HG03045 (cell line): Measurements from ENCODE around the gene CSF3.
"Not testable (repeated sequence)": the region's sequence is repeated elsewhere in the genome, so short reads cannot be mapped to it uniquely, and the experiment has no call there.

Source experiments
- ATAC-seq: cut with Tn5 transposase; IDR thresholded peaks from one replicate; pipeline ENCODE4 v1.9.1; 2021; ENCODE audit warnings: mild to moderate bottlenecking, moderate library complexity; ENCODE audit not compliant: unreplicated experiment

Gene CSF3

DNA sequence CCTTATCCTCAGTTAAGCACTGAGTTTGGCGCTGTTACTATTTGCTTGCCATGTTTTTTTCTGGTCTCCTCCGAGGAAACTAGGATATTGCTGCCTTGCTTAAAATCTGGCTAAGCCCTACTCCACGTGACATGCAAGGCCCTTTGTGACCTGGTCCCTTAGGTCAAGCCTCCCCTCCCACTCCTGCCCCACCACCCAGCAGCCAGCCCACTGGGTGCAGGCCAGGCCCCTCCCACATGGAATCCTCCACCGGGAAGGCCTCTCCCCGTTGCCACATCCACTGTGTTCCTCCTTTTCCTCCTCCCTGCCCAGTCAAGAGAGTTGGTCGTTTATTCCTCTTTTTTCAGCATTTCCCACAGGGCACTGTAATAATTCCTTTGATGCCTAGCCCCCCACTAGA is 18.4 kb upstream of the CSF3 start:
- no peak for ATAC-seq

DNA sequence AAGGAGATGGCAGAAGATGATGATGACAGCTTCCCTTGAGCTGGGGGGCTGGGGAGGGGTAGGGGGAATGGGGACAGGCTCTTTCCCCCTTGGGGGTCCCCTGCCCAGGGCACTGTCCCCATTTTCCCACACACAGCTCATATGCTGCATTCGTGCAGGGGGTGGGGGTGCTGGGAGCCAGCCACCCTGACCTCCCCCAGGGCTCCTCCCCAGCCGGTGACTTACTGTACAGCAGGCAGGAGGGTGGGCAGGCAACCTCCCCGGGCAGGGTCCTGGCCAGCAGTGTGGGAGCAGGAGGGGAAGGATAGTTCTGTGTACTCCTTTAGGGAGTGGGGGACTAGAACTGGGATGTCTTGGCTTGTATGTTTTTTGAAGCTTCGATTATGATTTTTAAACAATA is 17.7 kb upstream of the CSF3 start:
- no peak for ATAC-seq

DNA sequence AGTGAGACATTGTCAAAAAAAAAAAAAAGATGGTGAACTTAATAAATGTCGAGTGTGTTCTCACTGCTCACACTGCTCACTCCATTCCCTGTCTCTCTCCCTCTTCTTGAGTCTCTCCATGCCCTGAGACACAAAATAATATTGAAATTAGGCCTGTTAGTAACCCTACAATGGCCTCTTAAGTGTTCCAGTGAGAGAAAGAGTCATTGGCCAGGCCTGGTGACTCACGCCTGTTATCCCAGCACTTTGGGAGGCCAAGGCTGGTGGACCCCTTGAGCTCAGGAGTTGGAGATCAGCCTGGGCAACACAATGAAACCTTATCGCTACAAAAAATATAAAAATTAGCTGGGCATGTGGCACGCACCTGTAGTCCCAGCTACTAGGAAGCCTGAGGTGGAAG is 16.2 kb upstream of the CSF3 start:
- no peak for ATAC-seq

DNA sequence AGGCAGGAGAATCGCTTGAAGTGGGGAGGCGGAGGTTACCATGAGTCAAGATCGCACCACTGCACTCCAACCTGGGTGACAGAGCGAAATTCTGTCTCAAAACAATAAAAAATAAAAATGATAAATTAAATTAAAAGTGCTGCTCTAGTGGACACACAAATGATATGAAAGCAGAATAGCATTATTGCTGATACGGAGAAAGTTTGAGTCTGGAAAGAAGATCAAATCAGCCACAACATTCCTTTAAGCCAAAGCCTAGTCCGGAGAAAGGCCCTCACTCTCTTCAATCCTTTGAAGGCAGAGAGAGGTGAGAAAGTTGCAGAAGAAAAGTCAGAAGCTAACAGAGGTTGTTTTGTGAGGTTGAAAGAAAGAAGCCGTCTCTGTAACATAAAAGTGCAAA is 15.1 kb upstream of the CSF3 start:
- no peak for ATAC-seq

DNA sequence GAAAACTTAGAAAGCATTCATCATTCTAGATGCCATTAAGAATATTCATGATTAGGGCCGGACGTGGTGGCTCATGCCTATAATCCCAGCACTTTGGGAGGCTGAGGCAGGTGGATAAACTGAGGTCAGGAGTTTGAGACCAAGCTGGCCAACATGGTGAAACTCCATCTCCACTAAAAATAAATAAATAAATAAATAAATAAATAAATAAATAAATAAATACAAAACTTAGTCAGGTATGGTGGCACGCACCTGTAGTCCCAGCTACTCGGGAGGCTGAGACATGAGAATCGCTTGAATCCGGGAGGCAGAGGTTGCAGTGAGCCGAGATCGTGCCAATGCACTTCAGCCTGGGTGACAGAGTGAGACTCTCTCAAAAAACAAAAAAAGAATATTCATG is 13.9 kb upstream of the CSF3 start:
- ATAC-seq = not testable (repeated sequence)

DNA sequence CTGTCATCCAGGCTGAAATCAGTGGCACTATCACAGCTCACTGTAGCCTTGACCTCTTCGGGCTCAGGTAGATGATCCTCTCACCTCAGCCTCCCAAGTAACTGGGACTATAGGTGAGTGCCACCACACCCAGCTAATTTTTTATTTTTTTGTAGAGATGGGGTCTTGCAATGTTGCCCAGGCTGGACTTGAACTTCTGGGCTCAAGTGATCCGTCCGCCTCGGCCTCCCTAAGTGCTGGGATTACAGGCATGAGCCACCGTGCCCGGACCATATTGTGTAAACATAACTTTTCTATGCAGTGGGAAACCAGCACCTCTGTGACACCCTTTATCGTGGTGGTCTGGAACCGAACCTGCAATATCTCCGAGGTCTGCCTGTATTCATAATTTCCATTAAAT is 11.2 kb upstream of the CSF3 start:
- no peak for ATAC-seq

DNA sequence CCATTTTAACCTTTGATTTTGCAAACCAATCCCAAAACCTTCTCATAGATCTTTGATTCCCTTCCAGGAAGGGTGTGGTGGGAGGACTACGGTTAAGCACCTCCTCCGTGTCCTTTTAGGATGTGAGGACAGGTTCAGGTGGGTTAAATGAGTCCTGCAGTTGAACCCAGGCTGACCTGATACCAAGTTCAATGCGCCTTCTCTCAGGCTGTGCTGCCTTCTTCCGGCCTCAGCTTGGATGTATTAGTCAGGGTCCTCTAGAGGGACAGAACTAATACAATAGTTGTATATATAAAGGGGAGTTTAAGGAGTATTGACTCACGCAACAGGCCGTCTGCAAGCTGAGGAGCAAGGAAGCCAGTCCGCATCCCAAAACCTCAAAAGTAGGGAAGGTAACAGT is 10.5 kb upstream of the CSF3 start:
- ATAC-seq = no peak

DNA sequence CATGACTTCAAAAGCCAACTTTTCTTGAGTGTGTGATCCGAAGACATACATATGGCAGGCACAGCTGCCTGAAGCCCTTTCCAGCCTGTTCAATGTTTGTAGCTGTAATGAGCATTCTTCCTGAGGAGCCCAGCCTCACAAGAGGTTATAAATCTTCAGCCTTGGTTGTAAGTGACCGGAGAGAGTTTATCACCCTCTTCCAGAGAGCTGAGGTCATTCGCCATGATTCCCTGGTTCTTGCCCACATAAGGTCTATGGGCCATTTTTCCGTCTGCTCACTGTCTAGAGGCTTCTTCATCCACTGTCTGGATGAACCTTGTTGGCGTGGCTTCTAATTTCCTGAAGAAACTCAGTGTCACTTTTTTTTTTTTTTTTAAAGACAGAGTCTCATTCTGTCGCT is 9.7 kb upstream of the CSF3 start:
- ATAC-seq = no peak

DNA sequence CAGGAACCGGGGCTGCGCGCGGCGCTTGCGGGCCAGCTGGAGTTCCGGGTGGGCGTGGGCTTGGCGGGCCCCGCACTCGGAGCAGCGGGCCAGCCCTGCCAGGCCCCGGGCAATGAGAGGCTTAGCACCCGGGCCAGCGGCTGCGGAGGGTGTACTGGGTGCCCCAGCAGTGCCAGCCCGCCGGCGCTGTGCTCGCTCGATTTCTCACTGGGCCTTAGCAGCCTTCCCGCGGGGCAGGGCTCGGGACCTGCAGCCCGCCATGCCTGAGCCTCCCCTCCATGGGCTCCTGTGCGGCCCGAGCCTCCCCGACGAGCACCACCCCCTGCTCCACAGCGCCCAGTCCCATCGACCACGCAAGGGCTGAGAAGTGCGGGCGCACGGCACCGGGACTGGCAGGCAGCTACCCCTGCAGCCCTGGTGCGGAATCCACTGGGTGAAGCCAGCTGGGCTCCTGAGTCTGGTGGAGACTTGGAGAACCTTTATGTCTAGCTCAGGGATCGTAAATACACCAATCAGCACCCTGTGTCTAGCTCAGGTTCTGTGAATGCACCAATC is 4.2 kb upstream of the CSF3 start:
- ATAC-seq = not testable (repeated sequence)

DNA sequence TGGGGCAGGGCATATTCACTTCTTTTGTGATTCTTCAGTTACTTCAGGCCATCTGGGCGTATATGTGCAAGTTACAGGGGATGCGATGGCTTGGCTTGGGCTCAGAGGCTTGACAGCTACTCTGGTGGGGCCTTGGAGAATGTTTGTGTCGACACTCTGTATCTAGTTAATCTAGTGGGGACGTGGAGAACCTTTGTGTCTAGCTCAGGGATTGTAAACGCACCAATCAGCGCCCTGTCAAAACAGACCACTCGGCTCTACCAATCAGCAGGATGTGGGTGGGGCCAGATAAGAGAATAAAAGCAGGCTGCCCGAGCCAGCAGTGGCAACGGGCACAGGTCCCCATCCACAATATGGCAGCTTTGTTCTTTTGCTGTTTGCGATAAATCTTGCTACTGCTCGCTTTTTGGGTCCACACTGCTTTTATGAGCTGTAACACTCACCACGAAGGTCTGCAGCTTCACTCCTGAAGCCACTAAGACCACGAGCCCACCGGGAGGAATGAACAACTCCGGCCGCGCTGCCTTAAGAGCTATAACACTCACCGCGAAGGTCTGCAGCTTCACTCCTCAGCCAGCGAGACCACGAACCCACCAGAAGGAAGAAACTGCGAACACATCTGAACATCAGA is 3.1 kb upstream of the CSF3 start:
- ATAC-seq = not testable (repeated sequence)

DNA sequence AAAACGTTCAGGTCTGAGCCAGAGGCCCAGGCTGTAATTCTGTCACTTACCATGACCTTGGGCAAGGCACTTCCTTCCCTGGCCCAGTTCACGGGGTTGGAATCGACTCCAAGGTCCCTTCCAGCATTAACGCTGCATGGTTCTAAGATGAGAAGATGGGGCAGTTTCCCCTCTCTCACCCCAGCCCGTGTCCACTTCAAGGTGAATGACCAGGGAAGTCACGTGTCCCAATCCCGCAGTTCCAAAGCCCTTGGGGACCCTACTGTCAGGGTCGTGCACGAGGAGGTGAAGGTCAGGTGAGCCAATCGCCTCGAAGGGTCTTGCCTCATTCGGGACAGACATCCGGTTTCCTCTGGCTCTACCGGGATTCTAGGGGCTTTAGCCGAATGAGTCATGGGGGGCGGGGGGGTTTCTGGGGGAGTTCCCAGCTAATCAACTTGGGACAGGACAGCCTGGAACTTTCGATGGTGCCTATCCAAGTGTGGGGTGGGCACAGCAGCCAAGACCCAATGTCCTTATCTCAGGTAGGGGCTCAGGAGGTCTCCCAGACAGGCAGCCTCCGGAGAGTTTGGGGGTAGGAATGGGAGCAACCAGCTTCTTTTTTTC is 762 bp upstream of the CSF3 start:
- ATAC-seq = no peak

DNA sequence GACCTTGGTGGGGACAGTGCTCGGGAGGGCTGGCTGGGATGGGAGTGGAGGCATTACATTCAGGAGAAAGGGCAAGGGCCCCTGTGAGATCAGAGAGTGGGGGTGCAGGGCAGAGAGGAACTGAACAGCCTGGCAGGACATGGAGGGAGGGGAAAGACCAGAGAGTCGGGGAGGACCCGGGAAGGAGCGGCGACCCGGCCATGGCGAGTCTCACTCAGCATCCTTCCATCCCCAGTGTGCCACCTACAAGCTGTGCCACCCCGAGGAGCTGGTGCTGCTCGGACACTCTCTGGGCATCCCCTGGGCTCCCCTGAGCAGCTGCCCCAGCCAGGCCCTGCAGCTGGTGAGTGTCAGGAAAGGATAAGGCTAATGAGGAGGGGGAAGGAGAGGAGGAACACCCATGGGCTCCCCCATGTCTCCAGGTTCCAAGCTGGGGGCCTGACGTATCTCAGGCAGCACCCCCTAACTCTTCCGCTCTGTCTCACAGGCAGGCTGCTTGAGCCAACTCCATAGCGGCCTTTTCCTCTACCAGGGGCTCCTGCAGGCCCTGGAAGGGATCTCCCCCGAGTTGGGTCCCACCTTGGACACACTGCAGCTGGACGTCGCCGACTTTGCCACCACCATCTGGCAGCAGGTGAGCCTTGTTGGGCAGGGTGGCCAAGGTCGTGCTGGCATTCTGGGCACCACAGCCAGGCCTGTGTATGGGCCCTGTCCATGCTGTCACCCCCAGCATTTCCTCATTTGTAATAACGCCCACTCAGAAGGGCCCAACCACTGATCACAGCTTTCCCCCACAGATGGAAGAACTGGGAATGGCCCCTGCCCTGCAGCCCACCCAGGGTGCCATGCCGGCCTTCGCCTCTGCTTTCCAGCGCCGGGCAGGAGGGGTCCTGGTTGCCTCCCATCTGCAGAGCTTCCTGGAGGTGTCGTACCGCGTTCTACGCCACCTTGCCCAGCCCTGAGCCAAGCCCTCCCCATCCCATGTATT is 1.1 kb downstream of the CSF3 start:
- ATAC-seq = no peak

DNA sequence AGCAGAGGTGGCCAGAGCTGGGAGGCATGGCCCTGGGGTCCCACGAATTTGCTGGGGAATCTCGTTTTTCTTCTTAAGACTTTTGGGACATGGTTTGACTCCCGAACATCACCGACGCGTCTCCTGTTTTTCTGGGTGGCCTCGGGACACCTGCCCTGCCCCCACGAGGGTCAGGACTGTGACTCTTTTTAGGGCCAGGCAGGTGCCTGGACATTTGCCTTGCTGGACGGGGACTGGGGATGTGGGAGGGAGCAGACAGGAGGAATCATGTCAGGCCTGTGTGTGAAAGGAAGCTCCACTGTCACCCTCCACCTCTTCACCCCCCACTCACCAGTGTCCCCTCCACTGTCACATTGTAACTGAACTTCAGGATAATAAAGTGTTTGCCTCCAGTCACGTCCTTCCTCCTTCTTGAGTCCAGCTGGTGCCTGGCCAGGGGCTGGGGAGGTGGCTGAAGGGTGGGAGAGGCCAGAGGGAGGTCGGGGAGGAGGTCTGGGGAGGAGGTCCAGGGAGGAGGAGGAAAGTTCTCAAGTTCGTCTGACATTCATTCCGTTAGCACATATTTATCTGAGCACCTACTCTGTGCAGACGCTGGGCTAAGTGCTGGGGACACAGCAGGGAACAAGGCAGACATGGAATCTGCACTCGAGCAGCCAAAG is 2.3 kb downstream of the CSF3 start:
- ATAC-seq = no peak

DNA sequence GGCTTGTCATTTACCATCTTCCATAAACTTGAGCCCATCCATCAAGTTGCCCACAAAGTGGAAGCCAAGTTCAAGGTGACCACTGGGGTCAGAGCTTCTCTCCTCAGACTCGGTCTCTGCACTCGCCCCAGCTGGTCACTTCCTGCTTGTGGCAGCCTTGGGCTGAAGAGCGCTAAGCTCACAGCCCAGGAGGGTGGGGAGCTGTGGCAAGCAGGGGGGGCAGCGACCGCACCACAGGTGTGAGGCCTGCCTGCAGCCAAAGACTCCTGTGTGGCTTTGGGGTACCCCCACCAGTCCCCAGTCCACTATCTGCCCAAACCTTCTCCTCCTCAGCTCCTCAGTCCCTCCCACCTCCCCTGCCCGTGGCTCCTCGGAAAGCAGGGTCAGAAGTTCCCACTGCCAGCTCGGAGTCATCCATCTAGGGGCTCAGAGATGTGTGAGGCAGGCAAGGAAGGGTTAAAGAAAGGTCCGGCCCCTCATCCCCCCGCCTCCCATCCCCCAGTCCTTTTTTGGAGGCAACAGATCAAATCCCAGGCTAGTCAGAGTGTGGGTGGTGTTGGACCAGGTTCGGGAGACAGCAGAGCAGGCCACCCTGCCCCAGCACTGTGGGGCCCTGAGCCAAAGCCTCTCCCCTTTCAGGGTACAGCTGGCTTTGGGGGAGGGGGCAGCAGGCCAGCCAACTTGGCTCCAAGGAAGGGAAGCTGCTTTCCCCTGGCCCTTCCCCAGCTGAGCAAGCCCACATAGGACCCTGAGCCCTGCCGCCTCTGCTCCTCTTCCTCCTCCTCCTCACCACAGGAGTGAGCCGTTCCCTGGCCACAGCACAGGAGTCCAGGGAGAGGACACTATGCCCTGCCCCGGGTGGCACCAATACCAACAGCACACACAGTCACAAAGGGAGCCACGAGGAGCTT is 3.2 kb downstream of the CSF3 start:
- ATAC-seq = no peak

DNA sequence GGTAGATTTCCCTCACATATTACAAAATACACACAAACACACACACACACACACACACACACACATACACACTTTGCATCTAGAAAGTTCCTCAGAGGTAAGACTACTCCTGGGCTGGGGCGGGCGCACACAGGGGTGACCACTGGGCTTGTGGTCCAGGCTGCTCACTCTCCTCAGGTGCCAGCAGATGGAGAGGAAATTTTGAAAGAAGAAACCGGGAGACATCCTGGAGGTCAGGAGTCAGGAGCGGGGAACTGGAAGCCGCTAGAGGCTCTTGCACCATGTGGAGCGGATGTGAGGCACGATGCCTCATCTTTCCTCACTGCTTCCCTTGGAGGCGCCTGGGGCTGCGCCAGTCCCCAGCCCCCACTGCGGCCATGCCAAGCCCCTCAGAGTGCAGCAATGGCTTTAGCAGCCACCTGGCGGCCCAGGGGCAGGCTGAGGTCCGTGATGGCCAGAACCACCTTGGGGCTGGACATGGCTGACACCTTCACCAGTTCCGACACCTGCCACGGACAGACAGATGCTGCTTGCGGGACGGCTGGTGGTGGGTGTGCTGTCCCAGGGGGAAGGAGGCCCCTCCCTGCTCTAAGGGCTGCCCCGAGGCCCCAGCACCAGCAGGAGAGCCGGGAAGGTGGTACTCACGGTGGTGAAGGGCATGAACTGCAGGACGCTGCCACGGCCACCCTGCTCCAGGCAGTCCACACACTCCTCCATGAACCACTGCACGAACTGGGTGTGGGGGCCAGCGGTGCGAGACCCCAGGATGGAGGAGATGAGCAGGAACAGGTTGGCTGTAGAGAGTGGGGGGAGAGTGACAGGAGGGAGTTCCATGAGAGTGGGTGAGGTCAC is 4.1 kb downstream of the CSF3 start:
- ATAC-seq = no peak

DNA sequence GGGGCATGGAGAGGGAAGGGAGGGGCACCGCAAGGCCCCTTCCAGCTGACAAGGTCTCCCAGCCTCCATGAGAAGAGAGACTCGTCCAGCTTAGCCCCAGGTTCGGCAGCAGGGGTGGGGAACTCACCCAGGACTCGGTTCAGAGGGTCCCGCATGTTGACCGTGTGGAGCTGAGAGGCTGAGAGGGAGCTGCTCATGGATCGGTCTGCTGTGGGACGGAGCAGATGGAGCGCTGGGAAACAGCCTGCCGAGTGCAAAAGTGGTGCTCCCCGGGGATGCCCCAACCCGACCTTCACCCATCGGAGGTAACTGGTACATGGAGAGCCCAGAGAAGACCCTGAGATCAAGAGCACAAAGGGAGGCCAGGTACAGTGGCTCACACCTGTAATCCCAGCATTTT is 4.9 kb downstream of the CSF3 start:
- ATAC-seq = no peak

DNA sequence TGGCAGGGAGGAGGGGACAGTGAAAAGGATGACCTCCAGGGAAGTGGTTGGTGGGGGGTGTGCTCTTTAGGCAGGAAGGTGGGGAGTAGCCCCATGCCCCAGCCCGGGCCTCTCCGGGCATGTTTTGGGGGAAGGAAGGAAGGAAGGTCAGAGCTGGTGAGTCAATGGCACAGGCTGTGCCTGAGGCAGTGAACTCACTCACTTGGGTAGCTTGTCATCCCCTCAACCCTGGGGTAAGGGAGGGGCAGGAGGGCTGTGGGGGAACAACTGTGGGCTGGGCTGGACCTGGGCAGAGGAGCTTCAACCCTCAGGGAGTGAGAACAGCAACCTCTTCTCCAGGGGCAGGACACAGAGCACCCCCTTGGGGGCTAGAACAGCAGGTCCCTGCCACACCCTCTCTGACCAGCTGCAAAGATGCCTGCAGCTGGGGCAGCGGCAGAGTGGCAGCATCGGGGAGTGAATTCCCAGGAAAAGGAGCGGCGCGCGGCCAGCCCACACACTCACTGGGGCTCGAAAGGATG is 6.3 kb downstream of the CSF3 start:
- ATAC-seq = no peak

DNA sequence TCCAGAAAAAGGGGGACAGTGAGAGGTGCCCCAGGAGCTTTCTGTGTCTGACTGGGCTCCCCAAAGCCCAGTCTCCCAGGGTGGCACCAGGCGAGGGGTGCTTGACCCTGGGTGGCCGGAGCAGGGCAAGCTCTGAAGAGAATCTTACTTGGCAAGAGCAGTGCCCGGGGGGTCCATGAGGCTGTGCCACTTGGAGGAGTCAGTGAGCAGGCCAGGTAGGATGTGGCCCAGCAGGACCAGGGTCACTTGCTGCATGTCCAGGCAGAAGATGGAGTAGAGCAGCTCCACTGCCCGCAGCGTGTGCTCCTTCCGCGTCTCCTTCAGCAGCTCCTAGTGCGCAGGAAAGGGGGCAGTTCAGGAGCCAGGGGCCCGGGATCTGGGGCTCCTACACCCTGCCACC is 7.3 kb downstream of the CSF3 start:
- no peak for ATAC-seq

DNA sequence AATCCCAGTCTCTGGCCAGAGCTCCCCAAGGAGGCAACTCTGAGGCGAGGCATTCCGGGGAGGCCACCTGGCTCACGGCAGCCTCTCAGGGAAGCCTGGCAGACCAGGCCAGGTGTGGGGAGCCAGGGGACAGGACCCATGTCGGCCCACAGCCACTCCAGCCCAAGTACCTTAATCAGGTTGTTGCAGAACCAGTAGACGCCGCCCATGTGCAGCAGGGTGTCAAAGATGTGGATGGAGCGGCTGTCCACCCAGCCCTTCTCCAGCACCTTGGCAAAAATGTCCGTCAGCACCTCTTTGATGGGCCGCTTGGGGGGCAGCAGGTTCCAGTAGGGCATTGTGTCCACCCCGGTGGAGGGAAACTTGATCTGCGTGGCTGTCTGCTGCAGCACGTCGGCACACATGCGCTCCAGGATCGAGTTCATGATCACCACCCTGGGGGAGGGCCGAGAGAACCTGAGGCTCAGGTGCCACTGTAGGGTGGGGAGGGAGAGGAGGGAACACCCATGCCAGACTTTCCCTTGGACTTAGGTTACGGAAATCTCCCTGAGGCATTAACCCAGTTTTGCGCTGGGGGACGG is 7.8 kb downstream of the CSF3 start:
- no peak for ATAC-seq
